Measurements from ENCODE around the gene ZNF48. TPM values are rescaled to one million over a fixed set of nuclear protein-coding genes. Genes with fewer than 3 reads are reported as not detected.

The ZNF48 gene
- total RNA-seq, 2 experiments from 2014 or later = 9.5 to 10.2 TPM

DNA sequence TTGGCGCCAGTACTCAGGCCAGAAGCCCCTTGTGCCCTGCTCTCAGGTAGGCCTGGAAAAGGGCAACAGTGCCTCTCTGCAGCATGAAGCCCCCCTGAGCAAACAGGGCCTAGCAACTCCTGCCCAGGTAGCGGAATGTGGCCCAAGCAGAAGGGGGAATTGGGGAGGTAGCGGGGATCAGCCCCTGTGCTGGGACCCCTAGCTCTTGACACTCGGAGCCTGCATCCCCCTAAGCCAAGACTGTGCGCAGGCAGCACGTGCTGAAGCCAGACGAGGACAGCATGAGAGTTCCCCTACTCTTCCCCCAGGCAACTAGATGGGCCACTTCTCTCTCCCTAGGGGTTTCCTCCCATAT lies 39.3 kb upstream of the ZNF48 start:
- no peak for DNase-seq
- H3K4me3 Mint-ChIP-seq = peak overlapping the region; percentile 91
- H3K27me3 Mint-ChIP-seq = no peaks in the 10 kb centered on the region
- H3K4me1 Mint-ChIP-seq = peaks cover 34% of the 10 kb centered on the region
- peak overlapping the region; percentile 92 for H3K27ac Mint-ChIP-seq
- H3K36me3 Mint-ChIP-seq = peaks cover 19% of the 10 kb centered on the region
- H3K9me3 Mint-ChIP-seq = no peaks in the 10 kb centered on the region

DNA sequence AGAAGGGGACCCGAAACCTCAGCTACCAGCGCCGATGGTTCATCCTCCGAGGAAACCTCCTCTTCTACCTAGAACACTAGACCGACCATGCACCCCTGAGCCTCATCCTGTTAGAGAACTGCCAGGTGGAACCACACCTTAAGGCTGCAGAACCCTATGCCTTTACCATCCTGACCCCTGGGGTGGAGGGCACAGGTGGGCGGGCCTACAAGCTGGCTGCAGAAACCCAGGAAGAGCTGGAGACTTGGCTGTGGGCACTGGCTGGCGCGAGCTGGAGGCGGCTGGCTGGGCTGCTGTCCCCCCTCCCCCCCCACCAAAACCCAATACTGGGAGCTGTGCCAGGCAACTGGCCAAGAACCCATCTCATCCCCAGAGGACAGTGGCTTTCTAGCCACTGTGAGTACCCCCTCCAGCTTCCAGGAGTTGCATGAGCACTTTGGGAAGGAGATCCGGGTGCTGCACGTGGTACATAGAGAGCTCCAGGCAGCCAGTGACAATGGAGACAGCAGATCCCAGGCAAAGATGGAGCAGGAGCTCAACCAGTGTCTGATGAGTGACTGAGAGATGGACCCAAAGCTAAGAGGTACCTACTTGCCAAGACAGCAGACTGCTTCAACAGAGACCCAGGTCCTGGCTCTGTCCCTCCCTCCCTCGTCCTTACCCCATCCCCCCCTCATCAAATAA lies 38.7 kb upstream of the ZNF48 start:
- H3K9me3 Mint-ChIP-seq = no peaks in the 10 kb centered on the region
- peaks cover 18% of the 10 kb centered on the region for H3K36me3 Mint-ChIP-seq
- H3K4me1 Mint-ChIP-seq = peaks cover 31% of the 10 kb centered on the region
- peak overlapping the region; percentile 91 for H3K4me3 Mint-ChIP-seq
- no peaks in the 10 kb centered on the region for H3K27me3 Mint-ChIP-seq
- H3K27ac Mint-ChIP-seq = peak overlapping the region; percentile 92
- no peak for DNase-seq

DNA sequence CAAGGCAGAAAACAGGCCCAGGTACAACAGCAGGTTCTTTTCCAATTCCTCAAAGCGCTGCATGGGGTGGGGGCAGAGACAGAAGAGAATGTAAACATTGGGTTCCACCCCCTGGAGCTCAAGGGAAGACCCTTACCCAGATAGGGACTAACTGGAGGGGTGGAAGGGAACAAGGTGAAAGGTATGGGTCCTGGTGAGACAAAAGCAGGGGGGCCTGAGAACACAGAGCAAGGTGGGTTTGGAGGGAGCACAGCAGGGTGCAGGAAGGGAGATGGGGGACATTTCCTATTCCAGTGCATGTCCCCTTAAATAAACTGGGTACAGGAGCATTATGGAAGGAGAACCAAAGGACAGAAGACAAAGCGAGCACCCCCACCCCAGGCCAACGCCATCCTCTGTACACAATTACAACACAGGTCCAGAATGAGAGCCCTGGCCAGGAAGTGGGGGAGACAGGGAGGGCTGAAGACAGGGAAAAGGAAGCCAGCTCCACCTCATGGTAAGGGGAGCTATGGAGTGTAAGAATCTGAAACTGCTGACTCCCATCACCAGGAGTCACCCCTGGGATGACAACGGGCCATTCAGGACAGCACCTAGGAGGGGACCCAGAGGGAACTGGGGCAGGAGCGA lies 38.0 kb upstream of the ZNF48 start:
- no peak for DNase-seq
- H3K4me3 Mint-ChIP-seq = no peak overlapping the region
- H3K9me3 Mint-ChIP-seq = no peaks in the 10 kb centered on the region
- H3K4me1 Mint-ChIP-seq = peaks cover 28% of the 10 kb centered on the region
- peaks cover 15% of the 10 kb centered on the region for H3K36me3 Mint-ChIP-seq
- H3K27ac Mint-ChIP-seq = peak overlapping the region; percentile 30
- H3K27me3 Mint-ChIP-seq = no peaks in the 10 kb centered on the region

DNA sequence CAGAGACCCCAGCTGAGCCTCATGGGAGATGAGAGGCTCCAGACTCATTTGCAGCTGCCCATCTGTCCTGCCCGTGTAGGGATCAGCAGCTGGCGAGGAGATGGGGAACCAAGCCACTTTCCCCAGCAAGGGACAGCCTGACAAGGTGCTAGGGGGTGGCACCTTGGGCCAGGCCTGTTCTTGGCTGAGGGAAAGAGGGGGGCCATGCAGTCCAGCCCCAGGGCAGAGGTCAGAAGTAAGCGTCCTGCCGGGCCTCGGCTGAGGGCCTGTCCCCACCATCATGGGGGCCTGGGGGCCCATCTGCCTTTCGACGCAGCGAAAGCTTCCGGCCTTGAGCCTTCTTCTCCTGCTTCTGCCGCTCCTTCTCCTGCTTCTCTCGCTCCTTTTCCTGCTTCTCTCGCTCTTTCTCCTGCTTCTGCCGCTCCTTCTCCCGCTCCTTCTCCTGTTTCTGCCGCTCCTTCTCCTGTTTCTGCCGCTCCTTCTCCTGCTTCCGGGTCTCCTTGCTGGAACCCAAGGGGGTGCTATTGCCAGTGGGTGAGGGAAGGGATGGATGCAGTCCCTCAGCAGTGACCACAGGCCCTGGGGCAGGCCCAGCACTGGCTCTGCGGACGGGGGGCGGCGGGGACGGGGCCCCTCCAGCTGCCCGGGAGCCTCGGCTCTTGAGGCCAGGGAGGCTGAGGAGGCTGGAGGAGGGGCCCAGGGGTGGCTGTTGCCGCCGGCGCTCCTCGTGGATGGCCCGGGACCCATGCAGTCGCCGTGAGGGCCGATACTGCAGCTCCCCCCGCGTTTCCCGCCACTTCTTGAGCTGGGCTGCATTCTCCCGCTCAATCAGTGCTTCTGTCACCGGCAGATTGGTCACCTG lies 37.3 kb upstream of the ZNF48 start:
- no peaks in the 10 kb centered on the region for H3K9me3 Mint-ChIP-seq
- no peaks in the 10 kb centered on the region for H3K27me3 Mint-ChIP-seq
- peaks cover 11% of the 10 kb centered on the region for H3K36me3 Mint-ChIP-seq
- no peak for DNase-seq
- H3K4me3 Mint-ChIP-seq = no peak overlapping the region
- no peak overlapping the region for H3K27ac Mint-ChIP-seq
- H3K4me1 Mint-ChIP-seq = peaks cover 25% of the 10 kb centered on the region

DNA sequence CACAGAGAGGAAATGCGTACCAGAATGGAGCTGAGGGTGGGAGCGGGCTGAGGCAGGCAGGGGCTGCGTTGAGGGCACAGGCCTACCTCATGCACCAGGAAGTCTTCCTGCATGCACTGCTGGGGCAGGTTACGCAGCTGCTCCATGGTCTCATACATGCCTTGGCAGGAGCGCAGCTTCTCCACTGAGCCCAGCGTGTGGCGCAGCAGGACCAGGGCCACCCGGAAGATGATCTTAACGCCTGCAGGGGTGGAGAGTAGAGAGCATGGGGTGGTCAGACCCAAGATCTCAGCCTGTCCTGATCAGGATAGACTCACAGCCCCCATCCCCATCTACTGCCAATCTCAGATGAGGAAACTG lies 36.7 kb upstream of the ZNF48 start:
- Mint-ChIP-seq H3K27ac (no peak overlapping the region), H3K9me3 (no peaks in the 10 kb centered on the region), H3K4me1 (peaks cover 22% of the 10 kb centered on the region), H3K36me3 (peaks cover 12% of the 10 kb centered on the region), H3K27me3 (no peaks in the 10 kb centered on the region), H3K4me3 (no peak overlapping the region)
- no peak for DNase-seq

DNA sequence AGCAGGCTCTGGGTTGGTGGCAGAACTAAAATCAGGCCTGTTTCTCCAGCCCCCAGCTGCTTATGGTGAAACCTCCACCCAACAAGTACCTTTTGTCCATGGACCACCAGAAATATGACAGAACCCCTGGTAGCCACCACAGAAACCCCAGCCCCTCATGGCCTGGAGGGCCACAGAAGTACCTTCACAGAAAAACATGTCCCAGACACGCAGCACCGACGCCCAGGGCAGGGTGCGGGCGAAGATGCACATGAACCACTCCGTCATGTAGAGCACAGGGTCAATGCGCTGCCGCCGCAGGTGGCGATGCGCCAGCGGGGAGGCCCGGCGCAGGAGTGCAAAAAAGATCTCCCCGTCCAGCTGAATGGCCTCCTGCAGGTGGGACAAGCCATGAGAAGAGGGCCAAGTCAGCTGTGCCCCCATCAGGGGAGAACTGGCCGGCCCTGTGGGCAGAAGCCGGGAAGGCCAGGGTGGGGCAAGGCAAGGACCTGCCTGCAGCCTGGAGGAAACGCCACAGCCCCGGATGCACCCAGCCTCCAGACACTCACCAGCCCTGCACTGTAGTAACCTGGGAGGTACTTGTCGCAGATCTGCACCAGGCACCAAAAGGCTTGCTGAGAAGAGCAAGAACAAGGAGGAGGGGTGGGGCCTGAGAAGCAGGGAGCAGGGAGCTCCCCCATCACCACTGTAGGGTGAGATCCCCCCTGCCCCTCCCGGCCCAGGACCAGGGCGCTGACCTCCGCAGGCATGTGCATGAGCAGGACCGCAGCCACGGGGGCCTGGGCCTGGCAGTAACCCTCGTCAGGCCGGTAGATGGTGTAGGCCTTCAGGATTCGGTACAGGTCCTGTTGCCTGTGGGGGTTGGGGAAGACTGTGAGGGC lies 36.0 kb upstream of the ZNF48 start:
- Mint-ChIP-seq H3K9me3 (no peaks in the 10 kb centered on the region), H3K27me3 (no peaks in the 10 kb centered on the region), H3K4me3 (no peak overlapping the region), H3K36me3 (peaks cover 12% of the 10 kb centered on the region), H3K27ac (no peak overlapping the region), H3K4me1 (peaks cover 20% of the 10 kb centered on the region)
- DNase-seq = no peak

DNA sequence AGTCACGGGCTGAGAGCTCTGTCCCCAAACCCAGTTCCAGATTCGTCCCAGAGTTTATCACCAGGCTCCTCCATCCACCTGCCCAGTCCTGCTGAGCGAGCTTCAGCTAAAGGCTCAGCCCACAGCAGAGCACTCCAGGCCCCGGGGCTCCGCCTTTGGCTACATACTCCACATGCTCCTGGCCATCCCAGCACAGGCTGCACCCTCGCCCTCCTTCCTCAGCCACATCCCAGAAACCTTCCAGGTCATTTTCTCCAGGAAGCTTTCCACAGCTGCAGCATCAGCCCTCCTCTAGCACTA lies 35.4 kb upstream of the ZNF48 start:
- Mint-ChIP-seq H3K27me3 (no peaks in the 10 kb centered on the region), H3K36me3 (peaks cover 12% of the 10 kb centered on the region), H3K27ac (no peak overlapping the region), H3K4me1 (peaks cover 16% of the 10 kb centered on the region), H3K9me3 (no peaks in the 10 kb centered on the region), H3K4me3 (no peak overlapping the region)
- no peak for DNase-seq

DNA sequence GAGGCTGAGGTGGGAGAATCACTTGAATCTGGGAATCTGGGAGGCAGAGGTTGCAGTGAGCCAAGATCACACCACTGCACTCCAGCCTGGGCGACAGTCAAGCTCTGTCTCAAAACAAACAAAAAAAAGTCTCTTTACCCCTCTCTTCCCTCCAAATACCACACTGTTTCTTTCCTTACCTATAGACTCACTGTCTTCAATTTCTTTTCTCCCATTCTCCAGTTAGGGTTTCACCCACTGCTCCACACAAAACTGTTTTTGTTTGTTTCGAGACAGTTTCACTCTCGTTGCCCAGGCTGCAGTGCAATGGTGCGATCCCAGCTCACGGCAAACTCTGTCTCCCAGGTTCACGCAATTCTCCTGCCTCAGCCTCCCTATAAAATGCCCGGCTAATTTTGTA lies 34.0 kb upstream of the ZNF48 start:
- no peaks in the 10 kb centered on the region for H3K27me3 Mint-ChIP-seq
- H3K4me1 Mint-ChIP-seq = peaks cover 11% of the 10 kb centered on the region
- no peak for DNase-seq
- H3K36me3 Mint-ChIP-seq = peaks cover 15% of the 10 kb centered on the region
- no peaks in the 10 kb centered on the region for H3K9me3 Mint-ChIP-seq
- H3K27ac Mint-ChIP-seq = no peak overlapping the region
- H3K4me3 Mint-ChIP-seq = no peak overlapping the region

DNA sequence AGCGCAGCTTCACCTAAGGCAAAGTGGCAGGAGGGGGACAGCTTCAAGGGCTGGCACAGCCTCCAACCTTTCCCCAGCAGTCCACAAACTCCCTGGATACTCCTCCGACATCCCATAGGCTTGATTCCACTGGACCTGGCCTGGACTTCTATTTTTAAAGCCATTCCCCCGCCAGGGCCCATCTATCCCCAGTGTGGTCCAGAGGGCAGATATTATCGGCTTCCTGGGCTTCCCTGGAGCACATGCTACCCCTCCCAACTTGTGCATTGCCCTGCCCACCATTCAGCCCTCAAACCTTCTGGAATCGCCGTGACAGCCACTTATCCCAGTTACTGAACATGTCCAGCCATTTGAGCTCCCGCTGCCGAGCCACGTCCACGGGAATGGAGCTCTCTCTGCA lies 30.0 kb upstream of the ZNF48 start:
- Mint-ChIP-seq H3K36me3 (peaks cover 20% of the 10 kb centered on the region), H3K4me3 (no peak overlapping the region), H3K27me3 (no peaks in the 10 kb centered on the region), H3K9me3 (no peaks in the 10 kb centered on the region), H3K27ac (no peak overlapping the region), H3K4me1 (peaks cover 26% of the 10 kb centered on the region)
- no peak for DNase-seq

DNA sequence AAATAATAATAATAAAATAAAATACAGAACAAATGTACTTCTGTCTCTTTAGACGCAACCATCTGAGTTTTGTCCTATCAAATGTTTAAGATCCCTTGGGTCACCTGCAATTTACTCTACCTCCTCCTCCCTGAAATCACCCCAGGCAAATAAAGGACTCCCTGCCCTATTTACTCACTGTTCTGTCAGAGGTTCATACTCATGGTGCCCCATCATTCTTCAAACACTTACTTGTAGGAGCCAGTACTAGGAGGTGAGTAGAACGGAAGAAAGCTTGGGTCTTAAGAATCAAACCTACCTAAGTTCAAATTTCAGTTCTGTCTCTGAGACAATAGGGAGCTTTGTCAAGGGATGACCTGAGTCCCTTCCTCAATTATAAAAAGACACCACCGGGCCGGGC lies 28.7 kb upstream of the ZNF48 start:
- Mint-ChIP-seq H3K27me3 (peaks cover 4% of the 10 kb centered on the region), H3K4me3 (peak overlapping the region; percentile 93), H3K9me3 (no peaks in the 10 kb centered on the region), H3K27ac (no peak overlapping the region), H3K4me1 (peaks cover 30% of the 10 kb centered on the region), H3K36me3 (peaks cover 20% of the 10 kb centered on the region)
- DNase-seq = no peak

DNA sequence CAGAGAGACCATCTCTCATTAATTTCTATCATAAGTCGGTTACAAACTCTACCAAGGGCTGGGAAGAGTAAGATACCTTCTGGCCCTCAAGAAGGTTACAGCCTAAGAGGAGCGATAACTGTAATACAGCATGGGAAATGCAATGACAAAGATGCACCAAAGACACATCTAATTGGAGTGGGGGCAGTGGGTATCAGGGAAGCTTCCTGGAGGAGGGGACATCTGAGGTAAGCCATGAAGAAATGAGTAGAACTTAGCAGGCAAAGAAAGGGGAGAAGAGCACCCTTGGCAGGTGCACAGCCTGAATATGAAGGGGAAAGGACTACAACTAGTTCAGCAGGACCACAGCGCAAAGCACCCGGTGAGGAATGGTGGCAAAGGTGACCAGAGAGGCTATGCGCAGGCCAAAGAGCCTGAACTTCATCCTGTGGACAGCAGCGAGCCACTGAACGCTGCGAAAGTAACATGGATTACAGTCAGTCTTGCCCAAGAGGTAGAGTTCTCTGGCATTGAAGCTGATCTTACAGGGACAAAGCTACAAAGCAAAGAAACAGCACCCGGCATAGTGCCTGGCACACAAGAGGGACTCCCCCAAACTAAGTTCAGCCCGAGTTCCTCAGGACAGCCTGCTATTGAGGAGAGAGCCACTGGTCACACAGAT lies 27.7 kb upstream of the ZNF48 start:
- DNase-seq = no peak
- Mint-ChIP-seq H3K27ac (no peak overlapping the region), H3K4me1 (peaks cover 38% of the 10 kb centered on the region), H3K4me3 (peak overlapping the region; percentile 93), H3K27me3 (peaks cover 4% of the 10 kb centered on the region), H3K36me3 (peaks cover 18% of the 10 kb centered on the region), H3K9me3 (no peaks in the 10 kb centered on the region)

DNA sequence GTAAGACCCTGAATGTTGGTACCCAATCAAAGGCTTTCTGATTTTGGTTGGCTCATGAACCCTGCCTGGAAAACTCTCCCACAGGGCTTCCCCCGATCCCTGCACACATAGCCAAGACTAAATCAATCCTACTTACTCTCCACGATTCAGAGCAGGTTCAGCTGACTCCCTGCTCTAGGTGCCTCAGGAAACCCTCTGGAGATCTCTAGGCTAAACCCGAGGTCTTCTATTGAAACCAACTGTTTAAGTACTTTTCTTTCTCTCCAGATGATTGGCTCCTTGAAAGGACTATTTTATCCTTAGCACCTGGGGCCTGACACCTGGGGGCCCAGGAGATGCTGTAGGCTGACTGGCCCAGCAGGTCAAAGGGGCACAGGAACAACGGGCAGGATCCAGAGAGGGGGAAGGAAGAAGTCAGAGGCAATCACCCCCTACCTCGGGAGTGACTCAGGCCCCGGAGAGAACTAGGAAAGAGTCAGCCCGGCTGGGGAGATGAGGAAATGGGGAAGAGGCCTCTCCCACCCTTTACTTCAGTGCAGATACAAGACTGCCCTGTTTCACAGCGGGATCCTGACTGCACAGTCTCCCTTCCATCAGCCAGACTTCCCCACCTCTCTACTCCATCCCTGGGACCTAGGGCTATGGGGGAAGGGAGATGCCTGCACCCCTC lies 27.0 kb upstream of the ZNF48 start:
- no peaks in the 10 kb centered on the region for H3K9me3 Mint-ChIP-seq
- H3K27ac Mint-ChIP-seq = peak overlapping the region; percentile 78
- peaks cover 4% of the 10 kb centered on the region for H3K27me3 Mint-ChIP-seq
- peaks cover 14% of the 10 kb centered on the region for H3K36me3 Mint-ChIP-seq
- peaks cover 38% of the 10 kb centered on the region for H3K4me1 Mint-ChIP-seq
- no peak for DNase-seq
- peak overlapping the region; percentile 93 for H3K4me3 Mint-ChIP-seq

DNA sequence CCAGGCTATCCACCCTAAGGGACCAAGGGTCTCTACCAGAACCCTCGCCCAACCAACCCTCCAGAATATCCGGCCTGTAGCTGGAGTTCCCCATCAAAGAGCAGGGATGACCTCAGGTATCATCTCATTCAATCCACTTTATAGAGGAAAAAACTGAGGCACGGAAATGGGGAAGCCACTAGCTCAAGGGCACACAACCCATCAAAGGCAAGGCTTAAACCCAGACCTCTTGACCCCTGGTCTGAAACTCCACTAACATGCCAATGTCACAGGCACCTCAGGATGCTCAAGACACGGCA lies 26.5 kb upstream of the ZNF48 start:
- no peak for DNase-seq
- peaks cover 4% of the 10 kb centered on the region for H3K27me3 Mint-ChIP-seq
- no peaks in the 10 kb centered on the region for H3K9me3 Mint-ChIP-seq
- peaks cover 14% of the 10 kb centered on the region for H3K36me3 Mint-ChIP-seq
- peak overlapping the region; percentile 78 for H3K27ac Mint-ChIP-seq
- H3K4me1 Mint-ChIP-seq = peaks cover 38% of the 10 kb centered on the region
- peak overlapping the region; percentile 93 for H3K4me3 Mint-ChIP-seq

All from activated naive CD8-positive, alpha-beta T cell treated with anti-CD3 and anti-CD28 coated beads for 36 hours (primary cell).